Fibroblast of gingiva (primary cell): ENCODE measurements around the gene MAFG.

Experiments used
- DNase-seq: peaks from one replicate; pipeline ENCODE4 v3.0.0-alpha.2; 2011; ENCODE audit warnings: low read depth

The MAFG gene

GRCh38 chr17:81909966-81910839, 17.3 kb downstream of the MAFG start:
- DNase-seq: no peak

GRCh38 chr17:81909231-81909630, 18.3 kb downstream of the MAFG start:
- no peak for DNase-seq

- no peak for DNase-seq
These were observed 18.7 kb downstream of the MAFG start for GRCh38 chr17:81908793-81909192.

- DNase-seq: no peak
These were observed 20.1 kb downstream of the MAFG start for GRCh38 chr17:81907219-81908145.

GRCh38 chr17:81906476-81907218, 20.9 kb downstream of the MAFG start:
- no peak for DNase-seq

GRCh38 chr17:81905993-81906392, 21.5 kb downstream of the MAFG start:
- no peak for DNase-seq

GRCh38 chr17:81905424-81905875, 22.1 kb downstream of the MAFG start:
- DNase-seq: no peak

- DNase-seq: no peak
These were observed 22.7 kb downstream of the MAFG start for GRCh38 chr17:81904600-81905423.

- DNase-seq: no peak
These were observed 23.5 kb downstream of the MAFG start for GRCh38 chr17:81903896-81904599.

- no peak for DNase-seq
These were observed 24.1 kb downstream of the MAFG start for GRCh38 chr17:81903415-81903831.

- no peak for DNase-seq
These were observed 24.7 kb downstream of the MAFG start for GRCh38 chr17:81902653-81903414.

- no peak for DNase-seq
These were observed 25.4 kb downstream of the MAFG start, which contains the start of gene NPB for GRCh38 chr17:81902023-81902652. Gene NPB (plus strand): TSS chr17:81902238. CDS start chr17:81902278, 40 bp downstream.

- no peak for DNase-seq
These were observed 26.1 kb downstream of the MAFG start for GRCh38 chr17:81901167-81902022.

GRCh38 chr17:81900181-81900820, 27.2 kb downstream of the MAFG start:
- DNase-seq: no peak

GRCh38 chr17:81899514-81900166, 27.9 kb downstream of the MAFG start:
- no peak for DNase-seq

- DNase-seq: no peak
These were observed 28.6 kb downstream of the MAFG start for GRCh38 chr17:81898885-81899284.
